B cell (primary cell): ENCODE data around the gene HOGA1.

ENCODE experiments used
- CTCF ChIP-seq: fragments of 200-600 bp; IDR thresholded peaks from one replicate; pipeline ENCODE4 v1.8.0; 2022; ENCODE audit warnings: antibody characterized with exemption, mild to moderate bottlenecking
- EZH2 ChIP-seq: IDR thresholded peaks from 2 replicates; pipeline ENCODE4 v1.6.1; 2012; ENCODE audit warnings: borderline replicate concordance, low read depth, mild to moderate bottlenecking, moderate library complexity, low read length; ENCODE audit not compliant: insufficient read depth, poor library complexity, severe bottlenecking

GRCh38 chr10:97656777-97657176 is 72.6 kb downstream of the HOGA1 start:
- TF ChIP-seq EZH2 (no peak), CTCF (no peak)
